Fibroblast of villous mesenchyme (primary cell): Measurements from ENCODE around the gene CD5L. TPM values are rescaled to one million over a fixed set of nuclear protein-coding genes. Genes with fewer than 3 reads are reported as not detected.

Experiments used
- DNase-seq: peaks from one replicate; pipeline ENCODE4 v3.0.0-alpha.2; 2010; ENCODE audit warnings: low read depth
- H3K4me3 ChIP-seq: 2 replicates; pipeline ENCODE4 v1.5.1; 2011; ENCODE audit warnings: low read depth, mild to moderate bottlenecking, low read length
- total RNA-seq: library from RNA; depleted of rRNA; stranded (reverse); fragments of >200 nt; gene quantifications from 2 replicates; pipeline ENCODE4 v1.2.3, GENCODE V29; 2012
- TF ChIP-seq, protein P1 (sequence below): IDR thresholded peaks from 2 replicates; pipeline ENCODE4 v1.5.1; 2012; ENCODE audit warnings: low read depth, mild to moderate bottlenecking, low read length; ENCODE audit not compliant: insufficient read depth

The CD5L gene
- total RNA-seq, result not detected in 2 replicates

DNA sequence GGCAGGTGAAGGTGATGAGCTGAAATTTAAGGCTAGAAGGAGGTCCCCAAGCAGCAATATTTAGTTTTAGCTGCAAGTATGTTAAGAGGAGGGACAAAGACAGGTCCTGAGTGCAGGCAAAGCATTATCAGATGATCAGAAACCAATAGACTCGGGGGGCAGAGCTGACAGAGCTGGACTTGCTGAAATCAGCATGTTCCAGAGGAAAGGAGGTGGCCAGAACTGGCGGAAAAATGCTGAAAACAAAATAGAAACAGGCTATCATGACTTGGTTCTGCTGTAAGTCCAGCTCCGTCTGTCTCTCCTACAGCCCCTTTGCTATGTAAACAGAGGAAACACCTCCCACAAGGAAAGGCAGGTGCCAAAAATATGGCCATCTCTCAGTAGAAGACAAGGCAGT, at the start of gene CD5L:
Gene CD5L (minus strand): TSS at position 101 of the 400 bp plus-strand sequence. CDS start 107 bp downstream, outside the sequence.
- no peak for DNase-seq
- H3K4me3 ChIP-seq, result no peak within 1 kb of the TSS
- TF ChIP-seq, protein P1, sequence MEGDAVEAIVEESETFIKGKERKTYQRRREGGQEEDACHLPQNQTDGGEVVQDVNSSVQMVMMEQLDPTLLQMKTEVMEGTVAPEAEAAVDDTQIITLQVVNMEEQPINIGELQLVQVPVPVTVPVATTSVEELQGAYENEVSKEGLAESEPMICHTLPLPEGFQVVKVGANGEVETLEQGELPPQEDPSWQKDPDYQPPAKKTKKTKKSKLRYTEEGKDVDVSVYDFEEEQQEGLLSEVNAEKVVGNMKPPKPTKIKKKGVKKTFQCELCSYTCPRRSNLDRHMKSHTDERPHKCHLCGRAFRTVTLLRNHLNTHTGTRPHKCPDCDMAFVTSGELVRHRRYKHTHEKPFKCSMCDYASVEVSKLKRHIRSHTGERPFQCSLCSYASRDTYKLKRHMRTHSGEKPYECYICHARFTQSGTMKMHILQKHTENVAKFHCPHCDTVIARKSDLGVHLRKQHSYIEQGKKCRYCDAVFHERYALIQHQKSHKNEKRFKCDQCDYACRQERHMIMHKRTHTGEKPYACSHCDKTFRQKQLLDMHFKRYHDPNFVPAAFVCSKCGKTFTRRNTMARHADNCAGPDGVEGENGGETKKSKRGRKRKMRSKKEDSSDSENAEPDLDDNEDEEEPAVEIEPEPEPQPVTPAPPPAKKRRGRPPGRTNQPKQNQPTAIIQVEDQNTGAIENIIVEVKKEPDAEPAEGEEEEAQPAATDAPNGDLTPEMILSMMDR, result no peak

DNA sequence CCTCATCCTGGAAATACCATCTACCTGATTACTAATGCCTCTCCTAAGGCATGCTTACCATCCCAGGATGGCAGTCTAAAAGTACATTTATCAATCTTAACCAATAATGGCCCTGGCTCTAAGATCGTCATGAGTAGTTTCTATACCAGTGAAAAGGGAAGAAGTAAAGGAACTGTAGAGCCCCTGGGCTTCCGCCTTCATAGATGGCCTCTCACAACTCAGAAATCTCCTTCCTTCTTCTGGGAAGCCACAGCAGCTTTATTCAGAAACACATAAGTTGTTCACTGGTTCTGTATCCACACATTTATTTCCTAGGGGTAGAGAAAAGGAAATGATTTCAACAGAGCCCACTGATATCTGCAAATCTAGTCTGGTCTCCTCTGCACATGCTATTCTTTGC, 41.0 kb upstream of the CD5L start:
- H3K4me3 ChIP-seq, result no peak overlapping the region
- DNase-seq, result no peak
- TF ChIP-seq, protein P1, result no peak

DNA sequence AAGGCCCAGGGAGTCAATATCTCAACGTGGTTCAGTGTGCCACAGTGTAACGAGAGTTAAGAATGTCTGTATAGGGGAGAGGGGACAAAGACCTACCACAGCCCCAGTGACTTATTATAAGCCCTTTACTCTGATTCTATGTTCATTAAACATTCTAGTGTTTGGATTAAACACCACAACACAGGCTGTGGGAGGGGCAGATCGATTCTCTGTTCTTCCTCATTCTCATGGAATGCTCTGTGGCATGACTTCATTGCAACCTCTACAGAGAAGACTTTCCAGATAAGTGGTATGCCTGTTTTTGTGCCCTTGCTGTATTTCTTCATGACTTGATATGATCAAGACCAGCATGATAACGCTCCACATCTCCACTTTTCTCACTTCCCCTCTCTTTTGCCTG, 39.0 kb upstream of the CD5L start:
- DNase-seq, result no peak
- TF ChIP-seq, protein P1, result no peak
- no peak overlapping the region for H3K4me3 ChIP-seq

DNA sequence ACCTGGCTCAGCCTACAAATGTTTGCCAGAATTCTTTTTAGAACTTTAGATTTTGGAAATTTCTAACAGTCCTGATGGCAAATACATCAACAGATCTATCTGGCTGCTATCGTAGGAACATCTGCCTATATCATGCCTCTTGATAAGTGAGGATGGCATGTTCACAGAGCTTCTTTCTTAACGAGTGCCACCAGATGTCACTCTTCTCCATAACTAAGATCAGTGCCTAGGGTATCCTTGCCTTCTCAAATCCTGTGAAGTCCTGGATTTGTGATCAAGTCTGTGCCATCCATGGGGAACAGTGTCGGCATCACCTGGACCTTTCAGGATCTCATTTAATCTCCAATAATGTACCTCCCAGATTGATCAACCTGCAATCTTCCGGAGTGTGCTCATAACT, 36.5 kb upstream of the CD5L start:
- peak; percentile 29 for DNase-seq
- TF ChIP-seq, protein P1, result peak; percentile 37
- no peak overlapping the region for H3K4me3 ChIP-seq

DNA sequence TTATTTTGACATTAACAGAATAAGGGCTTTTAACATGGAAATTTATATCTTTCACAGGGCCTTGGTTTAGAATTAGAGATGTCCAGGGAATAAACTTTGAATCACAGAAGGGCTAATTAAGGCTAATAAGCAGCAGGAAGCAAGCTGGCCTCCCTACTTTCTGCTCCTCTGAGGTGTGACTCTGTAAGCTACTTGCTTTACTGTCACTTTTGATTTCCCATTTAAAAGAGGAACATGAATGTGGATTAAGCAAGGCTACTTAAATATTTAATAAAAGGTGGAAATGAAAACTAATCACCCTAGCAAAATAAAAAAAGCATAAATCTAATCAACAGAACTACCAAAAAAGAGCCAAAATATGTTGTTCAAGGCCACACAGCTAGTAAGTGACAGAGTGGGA, 28.9 kb upstream of the CD5L start:
- TF ChIP-seq, protein P1, result no peak
- no peak for DNase-seq

DNA sequence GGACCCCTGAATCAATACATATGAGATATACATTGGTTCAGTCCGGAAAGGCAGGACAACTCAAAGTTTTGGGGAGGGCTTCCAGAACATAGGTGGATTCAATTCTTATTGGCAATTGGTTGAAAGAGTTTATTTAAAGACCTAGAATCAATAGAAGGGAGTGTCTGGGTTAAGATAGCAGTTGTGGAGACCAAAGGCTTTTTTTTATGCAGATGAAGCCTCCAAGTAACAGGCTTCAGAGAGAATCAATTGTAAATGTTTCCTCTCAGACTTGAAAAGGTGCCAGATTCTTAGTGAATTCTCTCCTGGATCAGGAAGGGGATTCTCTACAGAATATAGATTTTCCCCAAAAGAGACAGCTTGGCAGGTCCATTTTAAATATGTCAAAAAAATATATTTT, 27.0 kb upstream of the CD5L start:
- H3K4me3 ChIP-seq, result no peak overlapping the region
- DNase-seq, result no peak
- TF ChIP-seq, protein P1, result no peak

More for the DNA sequence above, 28.9 kb upstream of the CD5L start:
- no peak overlapping the region for H3K4me3 ChIP-seq

DNA sequence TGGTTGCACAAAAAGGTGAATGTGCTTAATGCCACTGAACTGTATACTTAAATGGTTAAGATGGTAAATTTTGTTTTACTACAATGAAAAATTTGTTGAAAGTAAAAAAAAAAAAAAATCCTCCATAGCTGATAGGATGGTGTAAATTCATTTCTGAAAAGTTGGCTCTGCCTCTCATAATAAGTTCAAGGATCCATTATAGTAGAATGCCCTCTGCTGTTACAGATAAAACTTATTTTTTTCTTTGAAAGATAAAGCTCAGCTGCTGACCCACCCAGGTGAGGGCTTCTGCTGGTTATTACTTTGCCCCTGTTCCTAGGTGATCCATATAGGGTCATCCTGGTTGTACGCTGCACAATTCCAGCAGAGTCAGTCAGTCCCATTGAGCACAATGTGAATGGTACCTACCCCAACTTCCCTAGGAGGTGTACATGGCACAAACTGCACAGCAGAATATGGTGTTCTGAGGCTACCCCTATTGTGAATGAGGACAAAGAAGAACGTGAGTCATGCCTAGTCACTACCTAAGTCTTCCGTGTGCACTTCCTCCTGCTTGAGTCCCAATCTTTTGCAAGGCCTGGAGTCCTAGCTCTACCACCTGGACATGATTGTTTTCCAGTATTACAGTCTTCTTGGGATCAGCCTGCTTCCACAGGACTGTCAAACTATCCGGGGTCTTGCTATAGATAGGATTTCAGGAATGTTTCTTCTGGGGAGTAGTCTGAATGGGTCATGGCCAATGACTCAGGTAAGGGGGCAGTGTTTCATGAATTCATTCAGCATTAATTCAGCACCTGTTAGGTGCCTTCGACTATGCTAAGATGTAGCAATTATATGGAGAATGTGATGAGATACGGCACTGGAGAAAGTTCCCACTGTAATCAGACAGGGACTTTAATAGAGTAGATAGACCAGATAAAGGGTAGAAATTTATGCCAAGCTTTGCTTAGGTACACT, 20.8 kb upstream of the CD5L start:
- TF ChIP-seq, protein P1, result no peak
- H3K4me3 ChIP-seq, result no peak overlapping the region
- no peak for DNase-seq
